HG02884 (cell line): Measurements from ENCODE around the gene FTH1.
A peak's percentile ranks its signal among the peaks of the same experiment; 100 is the strongest.
"Not testable (repeated sequence)": the region's sequence is repeated elsewhere in the genome, so short reads cannot be mapped to it uniquely, and the experiment has no call there.

Experiments used
- ATAC-seq: cut with Tn5 transposase; IDR thresholded peaks from one replicate; pipeline ENCODE4 v1.9.1; 2021; ENCODE audit warnings: mild to moderate bottlenecking, moderate library complexity; ENCODE audit not compliant: unreplicated experiment

Gene FTH1

GRCh38 chr11:61978703-61979661, 11.5 kb upstream of the FTH1 start:
- no peak for ATAC-seq

- no peak for ATAC-seq
These were observed 9.5 kb upstream of the FTH1 start for GRCh38 chr11:61976813-61977475.

- ATAC-seq: no peak
These were observed 9.0 kb upstream of the FTH1 start for GRCh38 chr11:61976420-61976800.

GRCh38 chr11:61975638-61976419, 8.4 kb upstream of the FTH1 start:
- ATAC-seq: no peak

- ATAC-seq: no peak
These were observed 7.6 kb upstream of the FTH1 start for GRCh38 chr11:61974766-61975631.

- no peak for ATAC-seq
These were observed 6.2 kb upstream of the FTH1 start for GRCh38 chr11:61973476-61974162.

- ATAC-seq: no peak
These were observed 5.4 kb upstream of the FTH1 start for GRCh38 chr11:61972672-61973475.

- no peak for ATAC-seq
These were observed 4.8 kb upstream of the FTH1 start for GRCh38 chr11:61972112-61972671.

GRCh38 chr11:61971248-61972111, 4.0 kb upstream of the FTH1 start:
- ATAC-seq: no peak

- ATAC-seq: no peak
These were observed 2.6 kb upstream of the FTH1 start for GRCh38 chr11:61969838-61970662.

- no peak for ATAC-seq
These were observed 1.9 kb upstream of the FTH1 start for GRCh38 chr11:61969391-61969758.

- ATAC-seq: no peak
These were observed 1.4 kb upstream of the FTH1 start for GRCh38 chr11:61968758-61969390.

GRCh38 chr11:61967924-61968757, 707 bp upstream of the FTH1 start:
- peak; percentile 22 for ATAC-seq

- no peak for ATAC-seq
These were observed 709 bp downstream of the FTH1 start for GRCh38 chr11:61966734-61967115.

- not testable (repeated sequence) for ATAC-seq
These were observed 2.7 kb downstream of the FTH1 start for GRCh38 chr11:61964666-61965271.
